Measurements from ENCODE around the gene MPHOSPH6. TPM values are rescaled to one million over a fixed set of nuclear protein-coding genes. Genes with fewer than 3 reads are reported as not detected.

MPHOSPH6 gene
- 4.2 and 19.4 TPM in 2 replicates for total RNA-seq

GRCh38 chr16:82169861-82170845 is at the start of gene MPHOSPH6:
Gene MPHOSPH6 (minus strand): TSS chr16:82170224. CDS start chr16:82170175, 49 bp downstream.

Other genes with a start within 250 kb of the MPHOSPH6 start
- gene SDR42E1, start 158.8 kb downstream of the MPHOSPH6 start, total RNA-seq, result 5.5 and 6.5 TPM in 2 replicates
- gene HSD17B2, start 135.0 kb downstream of the MPHOSPH6 start, total RNA-seq, result 0.33 and 0.38 TPM in 2 replicates

Measured in mesangial cell (primary cell).